ENCODE measurements around the gene HYAL1.
"Not testable (repeated sequence)": the region's sequence is repeated elsewhere in the genome, so short reads cannot be mapped to it uniquely, and the experiment has no call there.

Gene HYAL1

GRCh38 chr3:50316657-50317242 lies 13.4 kb upstream of the HYAL1 start:
- Histone ChIP-seq H3K36me3 (ENCODE audit: control insufficient read depth, insufficient read depth, low read length) (peaks cover 61% of the 10 kb centered on the region), H3K27ac (ENCODE audit: low read depth, low read length, severe bottlenecking) (peak overlapping the region; percentile 2)
- WGBS, 2 experiments (ENCODE audit: insufficient coverage in 2 of 2) = 84 to 92% methylated on average over 5 to 8 of the region's 9 CpGs

GRCh38 chr3:50314816-50315215 lies 11.4 kb upstream of the HYAL1 start:
- Histone ChIP-seq H3K27ac (ENCODE audit: low read depth, low read length, severe bottlenecking) (no peak overlapping the region), H3K4me3 (ENCODE audit: extremely low read depth, insufficient read depth, low read length, poor library complexity, severe bottlenecking) (no peak overlapping the region), H3K36me3 (ENCODE audit: control insufficient read depth, insufficient read depth, low read length) (peaks cover 55% of the 10 kb centered on the region), H3K9me3 (ENCODE audit: control insufficient read depth, low read length) (peaks cover 8% of the 10 kb centered on the region), H3K4me1 (ENCODE audit: control insufficient read depth, insufficient read depth, low read length, poor library complexity, severe bottlenecking) (peaks cover 24% of the 10 kb centered on the region)
- 93 to 100% methylated on average over 1 to 3 of the region's 4 CpGs for WGBS, 2 experiments (ENCODE audit: insufficient coverage in 2 of 2)

More at GRCh38 chr3:50316657-50317242, 13.4 kb upstream of the HYAL1 start:
- Histone ChIP-seq H3K4me3 (ENCODE audit: extremely low read depth, insufficient read depth, low read length, poor library complexity, severe bottlenecking) (no peak overlapping the region), H3K4me1 (ENCODE audit: control insufficient read depth, insufficient read depth, low read length, poor library complexity, severe bottlenecking) (peaks cover 31% of the 10 kb centered on the region), H3K9me3 (ENCODE audit: control insufficient read depth, low read length) (peaks cover 4% of the 10 kb centered on the region)

- H3K27ac ChIP-seq (ENCODE audit: low read depth, low read length, severe bottlenecking) = no peak overlapping the region
- peaks cover 50% of the 10 kb centered on the region for H3K36me3 ChIP-seq (ENCODE audit: control insufficient read depth, insufficient read depth, low read length)
- peaks cover 13% of the 10 kb centered on the region for H3K9me3 ChIP-seq (ENCODE audit: control insufficient read depth, low read length)
- H3K4me3 ChIP-seq (ENCODE audit: extremely low read depth, insufficient read depth, low read length, poor library complexity, severe bottlenecking) = no peak overlapping the region
- peaks cover 22% of the 10 kb centered on the region for H3K4me1 ChIP-seq (ENCODE audit: control insufficient read depth, insufficient read depth, low read length, poor library complexity, severe bottlenecking)
- WGBS, 2 experiments (ENCODE audit: insufficient coverage in 2 of 2) = 98 to 100% methylated on average over 2 to 3 of the region's 3 CpGs
Observed at GRCh38 chr3:50314342-50314741, 11.0 kb upstream of the HYAL1 start.

DNA sequence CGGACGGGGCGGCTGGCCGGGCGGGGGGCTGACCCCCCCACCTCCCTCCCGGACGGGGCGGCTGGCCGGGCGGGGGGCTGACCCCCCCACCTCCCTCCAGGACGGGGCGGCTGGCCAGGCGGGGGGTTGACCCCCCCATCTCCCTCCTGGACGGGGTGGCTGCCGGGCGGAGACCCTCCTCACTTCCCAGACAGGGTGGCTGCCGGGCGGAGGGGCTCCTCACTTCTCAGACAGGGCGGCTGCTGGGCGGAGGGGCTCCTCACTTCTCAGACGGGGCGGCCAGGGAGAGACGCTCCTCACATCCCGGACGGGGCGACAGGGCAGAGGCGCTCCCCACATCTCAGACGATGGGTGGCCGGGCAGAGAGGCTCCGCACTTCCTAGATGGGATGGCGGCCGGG lies 8.7 kb upstream of the HYAL1 start:
- not testable (repeated sequence) for H3K27ac ChIP-seq (ENCODE audit: low read depth, low read length, severe bottlenecking); H3K4me3 ChIP-seq (ENCODE audit: extremely low read depth, insufficient read depth, low read length, poor library complexity, severe bottlenecking); H3K4me1 ChIP-seq (ENCODE audit: control insufficient read depth, insufficient read depth, low read length, poor library complexity, severe bottlenecking)
- 89 to 95% methylated on average over 5 to 10 of the region's 32 CpGs for WGBS, 2 experiments (ENCODE audit: insufficient coverage in 2 of 2)
- H3K9me3 ChIP-seq (ENCODE audit: control insufficient read depth, low read length) = peaks cover 18% of the 10 kb centered on the region
- peaks cover 27% of the 10 kb centered on the region for H3K36me3 ChIP-seq (ENCODE audit: control insufficient read depth, insufficient read depth, low read length)

- peaks cover 21% of the 10 kb centered on the region for H3K9me3 ChIP-seq (ENCODE audit: control insufficient read depth, low read length)
- H3K4me1 ChIP-seq (ENCODE audit: control insufficient read depth, insufficient read depth, low read length, poor library complexity, severe bottlenecking) = peaks cover 5% of the 10 kb centered on the region
- no peak overlapping the region for H3K4me3 ChIP-seq (ENCODE audit: extremely low read depth, insufficient read depth, low read length, poor library complexity, severe bottlenecking)
- H3K27ac ChIP-seq (ENCODE audit: low read depth, low read length, severe bottlenecking) = no peak overlapping the region
- no peaks in the 10 kb centered on the region for H3K36me3 ChIP-seq (ENCODE audit: control insufficient read depth, insufficient read depth, low read length)
Observed at GRCh38 chr3:50304601-50305000, 1.2 kb upstream of the HYAL1 start.

DNA sequence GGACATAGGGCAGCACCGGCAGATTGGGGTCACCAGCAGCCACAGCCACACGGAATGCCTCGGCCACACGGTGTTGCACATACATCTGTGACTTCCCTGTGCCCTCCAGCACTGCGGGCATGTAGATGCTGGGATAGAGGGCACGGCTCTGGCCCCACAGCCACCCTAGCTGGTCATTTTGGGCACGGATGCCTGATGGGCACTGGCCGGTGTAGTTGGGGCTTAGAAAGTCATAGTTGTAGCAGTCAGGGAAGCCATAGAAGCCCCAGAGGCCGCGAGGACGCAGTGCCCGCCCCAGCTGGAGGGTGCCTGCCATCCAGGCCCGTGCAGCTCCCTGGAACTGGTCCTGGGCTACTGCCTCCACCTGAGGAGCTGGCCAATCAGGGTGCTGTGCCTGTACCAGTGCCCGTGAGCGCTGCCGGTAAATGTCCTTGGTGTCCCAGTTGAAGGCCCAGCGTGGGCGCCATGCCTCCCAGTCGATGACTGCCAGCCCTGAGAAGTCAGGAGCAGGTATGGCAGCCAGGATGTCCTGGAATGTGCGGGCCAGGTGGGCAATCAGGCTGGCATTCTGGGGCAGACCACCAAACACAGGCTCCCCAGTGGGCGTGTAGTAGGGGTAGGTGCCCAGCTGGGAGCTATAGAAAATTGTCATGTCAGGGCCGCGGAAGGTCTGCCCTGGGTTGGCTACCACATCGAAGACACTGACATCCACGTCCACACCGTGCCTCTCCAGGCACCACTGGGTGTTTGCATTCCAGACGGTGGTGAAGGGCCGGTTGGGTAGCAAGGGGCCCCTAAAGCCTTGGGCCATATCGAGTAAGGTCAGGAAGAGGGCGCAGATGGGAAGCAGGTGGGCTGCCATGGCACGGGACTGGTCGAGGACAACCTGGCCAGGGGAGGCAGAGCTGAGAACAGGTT lies 1.0 kb downstream of the HYAL1 start:
- 94 to 96% methylated on average over 31 to 32 of the region's 32 CpGs for WGBS, 2 experiments (ENCODE audit: insufficient coverage in 2 of 2)
- Histone ChIP-seq H3K27ac (ENCODE audit: low read depth, low read length, severe bottlenecking) (no peak overlapping the region), H3K4me3 (ENCODE audit: extremely low read depth, insufficient read depth, low read length, poor library complexity, severe bottlenecking) (no peak overlapping the region)

DNA sequence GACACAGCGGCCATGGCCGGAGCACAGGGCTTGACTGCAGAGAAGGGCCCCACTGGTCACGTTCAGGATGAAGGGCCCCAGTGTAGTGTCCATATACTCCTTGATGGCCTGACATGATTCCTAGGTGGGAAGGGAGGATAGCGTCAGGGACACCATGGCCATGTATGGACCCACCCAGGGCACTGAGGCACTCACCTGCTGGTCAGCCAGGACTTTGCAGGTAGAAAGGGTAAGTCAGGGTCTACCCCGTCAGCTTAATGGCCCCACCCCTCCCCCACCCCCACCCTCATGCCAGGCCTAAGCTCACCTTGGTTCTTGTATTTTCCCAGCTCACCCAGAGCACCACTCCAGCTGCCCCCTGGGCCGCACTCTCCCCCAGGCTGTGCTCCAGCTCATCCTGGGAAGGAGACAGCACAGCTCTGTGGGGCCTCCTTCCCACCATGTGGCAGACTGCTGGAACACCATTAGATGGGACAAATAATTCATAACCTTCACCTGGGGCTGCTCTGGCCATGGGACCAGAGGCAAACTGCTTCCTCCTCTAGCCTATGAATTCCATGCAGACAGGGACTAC lies 2.6 kb downstream of the HYAL1 start:
- Histone ChIP-seq H3K36me3 (ENCODE audit: control insufficient read depth, insufficient read depth, low read length) (peaks cover 7% of the 10 kb centered on the region), H3K4me1 (ENCODE audit: control insufficient read depth, insufficient read depth, low read length, poor library complexity, severe bottlenecking) (peaks cover 5% of the 10 kb centered on the region), H3K27ac (ENCODE audit: low read depth, low read length, severe bottlenecking) (peak overlapping the region; percentile 78), H3K9me3 (ENCODE audit: control insufficient read depth, low read length) (peaks cover 3% of the 10 kb centered on the region), H3K4me3 (ENCODE audit: extremely low read depth, insufficient read depth, low read length, poor library complexity, severe bottlenecking) (peak overlapping the region; percentile 82)
- 97% methylated on average over 4 to 6 of the region's 6 CpGs for WGBS, 2 experiments (ENCODE audit: insufficient coverage in 2 of 2)

More for the DNA sequence above, 1.0 kb downstream of the HYAL1 start:
- Histone ChIP-seq H3K36me3 (ENCODE audit: control insufficient read depth, insufficient read depth, low read length) (no peaks in the 10 kb centered on the region), H3K4me1 (ENCODE audit: control insufficient read depth, insufficient read depth, low read length, poor library complexity, severe bottlenecking) (peaks cover 5% of the 10 kb centered on the region), H3K9me3 (ENCODE audit: control insufficient read depth, low read length) (peaks cover 15% of the 10 kb centered on the region)

GRCh38 chr3:50299929-50300680 lies 3.3 kb downstream of the HYAL1 start:
- peaks cover 3% of the 10 kb centered on the region for H3K9me3 ChIP-seq (ENCODE audit: control insufficient read depth, low read length)
- WGBS, 2 experiments (ENCODE audit: insufficient coverage in 2 of 2) = 78% methylated on average over 12 of the region's 12 CpGs
- peak overlapping the region; percentile 78 for H3K27ac ChIP-seq (ENCODE audit: low read depth, low read length, severe bottlenecking)
- H3K36me3 ChIP-seq (ENCODE audit: control insufficient read depth, insufficient read depth, low read length) = peaks cover 7% of the 10 kb centered on the region
- peaks cover 5% of the 10 kb centered on the region for H3K4me1 ChIP-seq (ENCODE audit: control insufficient read depth, insufficient read depth, low read length, poor library complexity, severe bottlenecking)
- peak overlapping the region; percentile 82 for H3K4me3 ChIP-seq (ENCODE audit: extremely low read depth, insufficient read depth, low read length, poor library complexity, severe bottlenecking)

DNA sequence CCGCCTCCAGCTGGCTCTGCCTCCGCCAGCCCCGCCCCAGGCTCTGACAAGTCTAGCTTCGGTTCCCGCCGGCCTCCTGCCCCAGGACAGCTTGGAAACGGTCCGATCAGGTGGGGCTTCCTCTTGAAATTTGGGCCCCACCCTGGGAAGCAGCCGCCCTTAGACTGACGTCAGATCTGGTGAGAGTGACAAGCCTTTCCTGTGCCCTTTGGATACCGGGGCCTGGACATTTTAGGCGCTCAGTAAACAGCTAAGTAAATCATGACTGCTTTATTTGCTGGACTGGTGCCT lies 3.8 kb downstream of the HYAL1 start:
- Histone ChIP-seq H3K9me3 (ENCODE audit: control insufficient read depth, low read length) (peaks cover 1% of the 10 kb centered on the region), H3K27ac (ENCODE audit: low read depth, low read length, severe bottlenecking) (peak overlapping the region; percentile 78), H3K36me3 (ENCODE audit: control insufficient read depth, insufficient read depth, low read length) (peaks cover 7% of the 10 kb centered on the region), H3K4me1 (ENCODE audit: control insufficient read depth, insufficient read depth, low read length, poor library complexity, severe bottlenecking) (peaks cover 5% of the 10 kb centered on the region), H3K4me3 (ENCODE audit: extremely low read depth, insufficient read depth, low read length, poor library complexity, severe bottlenecking) (peak overlapping the region; percentile 82)
- 5 to 6% methylated on average over 12 of the region's 12 CpGs for WGBS, 2 experiments (ENCODE audit: insufficient coverage in 2 of 2)

DNA sequence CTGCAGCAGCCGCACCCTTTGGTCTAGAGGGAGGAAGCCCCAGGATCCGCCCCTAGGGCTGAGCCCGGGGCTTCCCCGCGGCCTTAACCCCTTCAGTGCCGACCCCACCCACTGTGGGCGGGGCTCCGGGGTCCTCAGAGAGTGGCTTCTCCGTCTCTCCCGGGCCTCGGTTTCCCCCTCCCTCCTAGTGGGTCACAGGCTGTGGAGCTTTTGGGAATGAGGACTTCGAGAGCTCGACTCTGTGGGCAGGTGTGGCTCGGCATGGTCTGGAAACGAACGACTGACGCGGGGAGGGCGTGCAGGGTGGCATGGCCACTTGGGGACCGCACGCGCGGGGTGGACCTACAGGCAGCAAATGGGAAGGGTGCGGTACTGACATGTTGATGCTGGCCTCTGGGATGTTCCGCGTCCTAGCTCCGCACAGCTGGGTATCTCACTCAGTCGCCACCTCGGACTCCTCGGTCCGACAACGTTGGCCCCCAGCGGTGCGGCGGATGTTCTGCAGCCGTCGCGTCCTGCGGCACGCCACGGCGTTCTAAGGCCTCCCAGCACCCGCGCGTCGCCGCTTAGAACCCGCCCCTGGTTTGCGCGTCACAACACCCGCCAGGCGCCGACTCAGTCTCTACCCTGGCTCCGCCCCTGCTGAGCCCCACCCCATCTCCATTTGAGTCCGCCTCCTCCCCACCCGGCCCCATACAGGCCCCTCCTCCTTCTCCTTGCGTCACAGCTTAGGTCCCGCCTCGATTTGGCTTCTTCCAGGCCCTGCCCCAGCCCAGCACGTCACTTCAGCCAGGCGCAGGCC lies 4.3 kb downstream of the HYAL1 start, which contains the start of the genes HYAL3 and NAA80:
Gene HYAL3, minus strand, starts transcription at position 570 of the 802 bp plus-strand sequence. CDS start 3,803 bp downstream, outside the sequence.
Gene NAA80, minus strand, starts transcription at position 570 of the 802 bp plus-strand sequence. CDS start 1,942 bp downstream, outside the sequence.
- WGBS, 2 experiments (ENCODE audit: insufficient coverage in 2 of 2) = 0 to 1% methylated on average over 56 of the region's 61 CpGs
- Histone ChIP-seq H3K27ac (ENCODE audit: low read depth, low read length, severe bottlenecking) (peak within 1 kb of the TSS; percentile 78), H3K9me3 (ENCODE audit: control insufficient read depth, low read length) (no peaks in the 10 kb centered on the region), H3K4me1 (ENCODE audit: control insufficient read depth, insufficient read depth, low read length, poor library complexity, severe bottlenecking) (peaks cover 5% of the 10 kb centered on the region), H3K36me3 (ENCODE audit: control insufficient read depth, insufficient read depth, low read length) (peaks cover 7% of the 10 kb centered on the region), H3K4me3 (ENCODE audit: extremely low read depth, insufficient read depth, low read length, poor library complexity, severe bottlenecking) (peak within 1 kb of the TSS; percentile 82)
